A172 (cell line): ENCODE data around the gene DYNC2LI1. TPM values are rescaled to one million over a fixed set of nuclear protein-coding genes. Genes with fewer than 3 reads are reported as not detected.

Source experiments
- DNase-seq: peaks from one replicate; pipeline ENCODE4 v3.0.0-alpha.2; 2015; ENCODE audit warnings: low spot score
- total RNA-seq: library from RNA; depleted of rRNA; stranded (reverse); fragments of >200 nt; shearing (Covaris generic); gene quantifications from 2 replicates; pipeline ENCODE4 v1.2.3, GENCODE V29; 2014; rRNA removed

DYNC2LI1 gene
- total RNA-seq, result 35.4 and 39.4 TPM in 2 replicates

GRCh38 chr2:43773876-43774613 is at the start of gene DYNC2LI1:
Gene DYNC2LI1, plus strand, starts transcription at chr2:43774039. Its CDS starts 100 bp downstream, at chr2:43774139.
- peak; percentile 90 for DNase-seq

- DNase-seq, result peak; percentile 16
Measured at GRCh38 chr2:43724728-43725526, 48.9 kb upstream of the DYNC2LI1 start.

DNA sequence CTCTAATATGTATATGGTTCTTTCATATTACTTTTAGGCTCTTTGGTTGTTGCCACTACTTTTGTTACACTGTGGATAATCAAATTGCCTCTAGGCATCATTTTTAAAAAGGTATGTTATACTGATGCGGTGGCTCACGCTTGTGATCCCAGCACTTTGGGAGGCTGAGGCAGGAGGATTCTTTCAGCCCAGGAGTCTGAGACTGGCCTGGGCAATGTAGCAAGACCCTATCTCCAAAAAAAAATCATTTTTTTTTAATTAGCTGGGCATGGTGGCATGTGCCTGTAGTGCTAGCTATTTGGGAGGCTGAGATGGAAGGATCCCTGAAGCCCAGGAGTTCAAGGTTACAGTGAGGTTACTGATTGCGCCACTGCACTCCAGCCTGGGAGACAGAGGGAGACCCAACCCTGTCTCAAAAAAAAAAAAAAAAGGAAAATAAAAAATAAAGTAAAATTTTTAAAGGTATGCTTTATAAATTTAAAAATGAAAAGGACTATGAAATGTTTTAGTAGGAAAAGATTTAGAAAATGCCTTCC is 48.1 kb upstream of the DYNC2LI1 start:
- DNase-seq, result no peak

DNA sequence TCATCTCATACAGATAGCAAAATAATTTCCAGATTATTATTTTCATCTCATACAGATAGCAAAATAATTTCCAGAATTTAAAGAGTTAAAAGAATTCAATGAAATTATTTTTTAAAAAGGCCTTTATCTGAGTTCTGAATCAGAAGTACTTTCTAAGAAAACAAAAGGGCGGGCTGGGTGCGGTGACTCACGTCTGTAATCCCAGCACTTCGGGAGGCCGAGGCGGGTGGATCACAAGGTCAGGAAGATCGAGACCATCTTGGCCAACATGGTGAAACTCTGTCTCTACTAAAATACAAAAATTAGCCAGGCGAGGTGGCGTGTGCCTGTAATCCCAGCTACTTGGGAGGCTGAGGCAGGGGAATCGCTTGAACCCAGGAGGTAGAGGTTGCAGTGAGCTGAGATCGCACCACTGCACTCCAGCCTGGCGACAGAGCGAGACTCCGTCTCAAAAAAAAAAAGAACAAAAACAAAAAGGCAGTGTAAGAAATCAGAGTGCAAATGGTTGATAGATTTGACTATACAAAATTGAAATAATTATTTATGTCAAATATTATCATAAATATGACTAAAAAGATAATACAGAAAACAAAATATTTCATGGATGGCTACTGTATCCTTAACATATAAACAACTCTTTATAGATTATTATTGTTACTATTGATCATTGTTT is 46.7 kb upstream of the DYNC2LI1 start:
- DNase-seq, result peak; percentile 64

- no peak for DNase-seq
Measured at GRCh38 chr2:43727634-43728014, 46.2 kb upstream of the DYNC2LI1 start.

DNA sequence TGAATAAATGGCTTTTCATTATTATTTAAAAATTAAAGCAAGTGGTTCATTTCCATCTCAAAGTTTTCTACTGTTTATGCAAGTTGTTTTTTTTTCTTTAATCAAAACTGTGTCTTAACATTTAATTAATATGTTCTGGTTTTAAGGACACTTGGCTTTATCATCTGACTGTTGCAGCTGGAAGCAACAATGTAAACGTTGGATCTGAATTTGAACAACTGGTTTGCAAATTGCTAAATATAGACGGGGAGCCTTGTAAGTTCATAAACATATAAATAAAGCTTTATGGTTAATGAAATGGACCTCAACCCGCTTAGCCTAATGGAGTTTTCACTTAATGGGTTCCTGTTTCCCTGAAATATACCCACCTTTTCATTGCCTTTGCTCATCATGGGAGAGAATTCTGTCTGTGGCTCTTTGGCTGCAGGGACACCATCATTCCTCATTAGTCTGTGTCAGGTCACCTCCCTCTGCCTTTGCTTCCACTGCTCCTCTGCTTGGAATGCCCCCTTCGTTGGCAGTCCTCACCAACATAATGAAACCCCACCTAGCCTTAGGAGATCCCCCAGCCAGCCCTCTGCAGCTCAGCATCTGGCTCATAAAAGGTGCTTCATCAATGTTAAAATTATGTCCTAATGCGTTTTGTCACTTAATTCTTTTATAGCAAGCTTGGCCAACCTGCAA is 44.2 kb upstream of the DYNC2LI1 start:
- no peak for DNase-seq

DNA sequence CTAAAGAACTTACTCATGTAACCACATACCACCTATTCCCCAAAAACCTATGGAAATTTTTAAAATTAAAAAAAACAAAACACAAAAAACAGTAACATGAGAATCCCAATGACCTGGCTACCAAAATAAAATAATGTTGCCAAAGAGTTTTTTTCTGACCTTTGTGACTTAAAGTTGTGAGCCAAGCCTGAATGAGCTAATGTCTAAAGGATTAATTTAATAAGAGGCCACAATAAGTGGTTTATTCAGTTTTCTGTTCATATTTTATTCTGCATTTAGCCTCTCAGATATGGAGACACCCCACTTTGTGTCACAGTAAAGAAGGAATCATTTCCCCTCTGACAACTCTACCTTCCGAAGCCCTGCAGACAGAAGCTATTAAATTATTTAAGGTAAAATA is 42.6 kb upstream of the DYNC2LI1 start:
- DNase-seq, result no peak

GRCh38 chr2:43736637-43737036 is 37.2 kb upstream of the DYNC2LI1 start:
- no peak for DNase-seq

- peak; percentile 90 for DNase-seq
Measured at GRCh38 chr2:43737097-43737854, 36.6 kb upstream of the DYNC2LI1 start.

- no peak for DNase-seq
Measured at GRCh38 chr2:43737855-43738254, 36.0 kb upstream of the DYNC2LI1 start.

DNA sequence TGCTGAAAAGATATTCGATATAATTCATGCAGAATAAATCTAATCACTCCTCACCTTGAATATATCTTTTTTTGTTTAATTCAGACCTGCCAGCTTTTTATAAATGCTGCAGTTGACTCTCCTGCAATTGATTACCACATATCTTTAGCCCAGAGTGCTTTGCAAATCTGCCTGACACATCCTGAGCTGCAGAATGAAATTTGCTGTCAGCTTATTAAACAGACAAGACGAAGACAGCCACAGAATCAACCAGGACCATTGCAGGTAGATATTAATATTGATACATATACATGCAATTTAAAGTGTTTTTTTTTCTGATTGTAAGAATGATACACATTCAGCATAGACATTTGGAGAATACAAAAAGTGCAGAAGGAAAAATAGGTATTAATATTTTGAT is 35.6 kb upstream of the DYNC2LI1 start:
- DNase-seq, result no peak

- DNase-seq, result no peak
Measured at GRCh38 chr2:43743706-43744105, 30.1 kb upstream of the DYNC2LI1 start.

GRCh38 chr2:43745457-43745856 is 28.4 kb upstream of the DYNC2LI1 start:
- DNase-seq, result peak; percentile 31

DNA sequence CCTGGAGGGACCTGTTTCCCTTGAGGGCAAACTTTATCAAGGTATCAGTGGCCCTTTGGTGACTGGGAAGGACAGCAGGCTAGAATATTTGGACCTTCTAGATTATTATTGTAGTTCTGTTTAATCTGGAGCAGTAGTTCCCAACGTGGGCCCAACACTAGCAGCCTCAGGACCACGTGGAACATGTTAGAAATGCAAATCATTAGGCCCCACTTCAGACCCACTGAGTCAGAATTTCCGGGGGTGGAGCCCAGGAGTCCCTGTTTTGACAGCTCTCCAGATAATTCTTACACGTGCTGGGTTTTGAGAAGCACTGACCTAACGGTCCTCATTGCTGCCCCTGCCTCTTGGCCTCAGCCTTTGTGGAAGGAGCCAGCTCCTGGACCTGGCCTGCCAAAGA is 25.5 kb upstream of the DYNC2LI1 start:
- no peak for DNase-seq

DNA sequence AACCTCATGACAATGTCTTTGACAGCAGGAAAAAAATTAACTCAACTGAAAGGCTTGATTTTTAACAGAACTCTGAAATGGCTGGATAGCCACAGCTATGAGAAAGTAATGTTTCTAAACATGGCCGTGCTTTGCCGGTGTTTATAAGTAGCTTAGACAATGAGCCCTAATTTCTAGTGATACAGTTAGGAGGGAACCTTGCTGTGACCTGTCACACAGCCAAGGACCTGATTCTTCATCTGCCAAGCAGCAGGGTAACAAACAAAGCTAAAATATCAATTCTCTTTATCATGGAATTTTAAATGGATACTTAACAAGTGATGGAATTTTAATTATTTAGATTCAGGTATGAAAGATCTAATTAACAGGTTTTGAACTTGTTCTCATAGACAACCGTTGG is 24.3 kb upstream of the DYNC2LI1 start:
- DNase-seq, result no peak

GRCh38 chr2:43751476-43751990 is 22.3 kb upstream of the DYNC2LI1 start:
- no peak for DNase-seq

GRCh38 chr2:43752302-43752701 is 21.5 kb upstream of the DYNC2LI1 start:
- no peak for DNase-seq

DNA sequence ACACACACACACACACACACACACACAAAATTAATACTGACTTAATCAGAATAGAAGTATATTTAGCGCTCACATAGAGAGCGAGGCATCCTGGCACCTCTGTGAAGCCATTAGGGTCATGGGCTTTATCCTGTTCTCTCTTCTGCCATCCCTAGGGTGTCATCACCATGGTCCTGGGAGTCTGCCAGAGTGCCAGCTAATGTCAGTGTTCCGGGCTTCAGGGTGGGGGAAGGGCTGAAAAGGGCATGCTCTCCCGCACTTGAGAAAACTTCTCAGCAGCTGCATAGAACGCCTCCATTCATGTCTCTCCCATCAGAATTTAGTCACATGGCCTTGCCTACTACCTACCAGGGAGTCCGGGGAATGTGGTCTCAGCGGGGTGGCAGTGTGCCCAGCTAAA is 19.7 kb upstream of the DYNC2LI1 start:
- peak; percentile 46 for DNase-seq

DNA sequence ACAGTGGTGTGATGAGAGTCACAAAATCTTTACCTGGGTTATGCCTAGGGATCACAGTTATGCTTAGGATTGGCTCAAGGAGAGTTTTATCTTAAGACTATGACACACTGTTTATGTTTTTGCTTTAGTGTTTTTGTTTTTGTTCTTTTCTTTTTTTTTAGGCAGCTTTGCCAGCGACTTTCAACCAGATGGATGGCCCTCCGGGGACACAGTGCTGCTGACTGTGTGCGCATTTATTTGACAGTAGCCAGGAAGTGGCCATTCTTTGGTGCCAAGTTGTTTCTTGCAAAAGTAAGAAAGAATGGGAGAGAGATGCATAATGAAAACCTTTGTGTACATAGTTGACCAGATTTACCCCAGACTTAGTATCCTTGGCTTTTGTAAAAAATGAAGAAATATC is 15.1 kb upstream of the DYNC2LI1 start:
- peak; percentile 78 for DNase-seq

GRCh38 chr2:43759195-43759594 is 14.6 kb upstream of the DYNC2LI1 start:
- peak; percentile 88 for DNase-seq

- DNase-seq, result no peak
Measured at GRCh38 chr2:43762286-43762685, 11.6 kb upstream of the DYNC2LI1 start.
